Fibroblast of pulmonary artery (primary cell): ENCODE data around the gene GIMAP8.

ENCODE experiments used
- DNase-seq: peaks from one replicate; pipeline ENCODE4 v3.0.0-alpha.2; 2010; ENCODE audit warnings: low read depth
- H3K4me3 ChIP-seq: replicated peaks from 2 replicates; pipeline ENCODE4 v1.5.1; 2011; ENCODE audit warnings: low read depth, mild to moderate bottlenecking, control low read depth, low read length, moderate library complexity
- CTCF ChIP-seq: IDR thresholded peaks from 2 replicates; pipeline ENCODE4 v1.5.1; 2011; ENCODE audit warnings: mild to moderate bottlenecking, control low read depth, low read length, inconsistent platforms; ENCODE audit errors: missing control alignments

GIMAP8 gene

GRCh38 chr7:150412518-150413488 lies 37.6 kb upstream of the GIMAP8 start:
- no peak overlapping the region for H3K4me3 ChIP-seq
- no peak for DNase-seq
- no peak for TF ChIP-seq CTCF

GRCh38 chr7:150413640-150414081 lies 36.8 kb upstream of the GIMAP8 start:
- H3K4me3 ChIP-seq: no peak overlapping the region
- no peak for DNase-seq
- no peak for TF ChIP-seq CTCF

- no peak for TF ChIP-seq CTCF
- no peak overlapping the region for H3K4me3 ChIP-seq
- DNase-seq: no peak
Observed at GRCh38 chr7:150415161-150416153, 35.0 kb upstream of the GIMAP8 start.

GRCh38 chr7:150417239-150417638 lies 33.2 kb upstream of the GIMAP8 start:
- no peak overlapping the region for H3K4me3 ChIP-seq
- TF ChIP-seq CTCF: no peak
- no peak for DNase-seq

- peak; percentile 7 for TF ChIP-seq CTCF
- H3K4me3 ChIP-seq: no peak overlapping the region
- no peak for DNase-seq
Observed at GRCh38 chr7:150417863-150418262, 32.6 kb upstream of the GIMAP8 start.

- no peak for DNase-seq
- H3K4me3 ChIP-seq: no peak overlapping the region
- TF ChIP-seq CTCF: no peak
Observed at GRCh38 chr7:150420242-150420641, 30.2 kb upstream of the GIMAP8 start.
